ENCODE data around the gene EMC10.

Gene EMC10

GRCh38 chr19:50478901-50479715 lies 2.8 kb downstream of the EMC10 start:
- no peak for DNase-seq (ENCODE audit: low read depth)

GRCh38 chr19:50479761-50480251 lies 3.5 kb downstream of the EMC10 start:
- DNase-seq (ENCODE audit: low read depth), result no peak

- no peak for DNase-seq (ENCODE audit: low read depth)
Observed at GRCh38 chr19:50480281-50481111, 4.2 kb downstream of the EMC10 start.

- no peak for DNase-seq (ENCODE audit: low read depth)
Observed at GRCh38 chr19:50481351-50482149, 5.2 kb downstream of the EMC10 start.

- DNase-seq (ENCODE audit: low read depth), result no peak
Observed at GRCh38 chr19:50482271-50482855, 6.1 kb downstream of the EMC10 start.

GRCh38 chr19:50482916-50483315 lies 6.6 kb downstream of the EMC10 start:
- no peak for DNase-seq (ENCODE audit: low read depth)

GRCh38 chr19:50485284-50485955 lies 9.1 kb downstream of the EMC10 start:
- no peak for DNase-seq (ENCODE audit: low read depth)

GRCh38 chr19:50486823-50487515 lies 10.7 kb downstream of the EMC10 start:
- no peak for DNase-seq (ENCODE audit: low read depth)

GRCh38 chr19:50488389-50489194 lies 12.3 kb downstream of the EMC10 start:
- DNase-seq (ENCODE audit: low read depth), result no peak

GRCh38 chr19:50489461-50490011 lies 13.2 kb downstream of the EMC10 start:
- DNase-seq (ENCODE audit: low read depth), result no peak

- no peak for DNase-seq (ENCODE audit: low read depth)
Observed at GRCh38 chr19:50490411-50490811, 14.1 kb downstream of the EMC10 start.

- DNase-seq (ENCODE audit: low read depth), result no peak
Observed at GRCh38 chr19:50490991-50491472, 14.7 kb downstream of the EMC10 start.

GRCh38 chr19:50492303-50493052 lies 16.2 kb downstream of the EMC10 start:
- DNase-seq (ENCODE audit: low read depth), result no peak

GRCh38 chr19:50493171-50493570 lies 16.9 kb downstream of the EMC10 start:
- no peak for DNase-seq (ENCODE audit: low read depth)

- DNase-seq (ENCODE audit: low read depth), result no peak
Observed at GRCh38 chr19:50494186-50495019, 18.1 kb downstream of the EMC10 start.

- no peak for DNase-seq (ENCODE audit: low read depth)
Observed at GRCh38 chr19:50495020-50495531, 18.8 kb downstream of the EMC10 start.

All from stimulated activated CD8-positive, alpha-beta memory T cell treated with anti-CD3 and anti-CD28 coated beads, Interleukin-12 subunit alpha, Interleukin-12 subunit beta, amount 100 ng/mL, for 4 hours (primary cell).